ENCODE data around the gene P4HA3.

P4HA3 gene

DNA sequence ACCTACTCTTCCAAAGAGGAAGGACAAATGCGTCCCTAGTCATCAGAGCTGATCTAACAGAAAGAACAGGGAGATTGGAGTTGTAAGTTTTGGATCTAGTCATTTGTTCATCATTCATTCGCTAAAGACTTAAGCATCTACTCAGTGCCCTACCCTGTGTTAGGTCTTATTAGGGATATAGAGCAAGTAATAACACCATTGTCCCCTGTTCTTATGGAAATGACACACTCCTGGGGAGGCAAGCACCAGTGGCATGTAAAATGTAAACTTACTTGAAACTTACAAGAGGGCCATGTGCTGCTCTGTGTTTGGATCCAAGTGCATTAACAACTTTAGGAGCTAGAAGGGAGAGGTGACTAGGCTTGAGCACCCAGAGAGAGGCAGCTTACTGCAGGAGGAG lies 61.9 kb downstream of the P4HA3 start:
- H3K4me3 ChIP-seq (ENCODE audit: low read depth, low read length), result no peak overlapping the region
- no peak for TF ChIP-seq CTCF (IDR thresholded peaks at IDR 0.05; ENCODE audit: low read depth, low read length)

- H3K4me3 ChIP-seq (ENCODE audit: low read depth, low read length), result no peak overlapping the region
- no peak for TF ChIP-seq CTCF (IDR thresholded peaks at IDR 0.05; ENCODE audit: low read depth, low read length)
Observed at GRCh38 chr11:74248469-74248868, 63.0 kb downstream of the P4HA3 start.

DNA sequence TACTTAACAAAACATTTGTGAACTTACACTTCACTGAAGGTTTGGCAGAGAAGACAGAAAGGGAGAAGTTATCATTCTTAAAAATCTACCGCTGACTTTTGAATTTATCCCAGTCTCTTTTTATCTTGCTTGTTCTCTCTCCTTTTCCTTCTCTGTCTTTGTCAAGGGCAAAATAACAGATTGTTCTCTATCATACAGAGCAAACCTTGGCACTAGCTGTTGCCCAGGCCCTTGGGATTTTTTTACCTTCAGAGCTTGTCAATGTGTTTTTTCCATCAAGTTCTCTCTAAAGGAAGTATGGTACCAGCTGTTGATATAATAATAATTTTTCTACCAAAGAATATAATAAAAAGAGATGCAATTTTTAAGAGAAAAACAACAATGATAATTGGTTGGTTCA lies 73.2 kb downstream of the P4HA3 start:
- no peak for TF ChIP-seq CTCF (IDR thresholded peaks at IDR 0.05; ENCODE audit: low read depth, low read length)
- H3K4me3 ChIP-seq (ENCODE audit: low read depth, low read length), result no peak overlapping the region

DNA sequence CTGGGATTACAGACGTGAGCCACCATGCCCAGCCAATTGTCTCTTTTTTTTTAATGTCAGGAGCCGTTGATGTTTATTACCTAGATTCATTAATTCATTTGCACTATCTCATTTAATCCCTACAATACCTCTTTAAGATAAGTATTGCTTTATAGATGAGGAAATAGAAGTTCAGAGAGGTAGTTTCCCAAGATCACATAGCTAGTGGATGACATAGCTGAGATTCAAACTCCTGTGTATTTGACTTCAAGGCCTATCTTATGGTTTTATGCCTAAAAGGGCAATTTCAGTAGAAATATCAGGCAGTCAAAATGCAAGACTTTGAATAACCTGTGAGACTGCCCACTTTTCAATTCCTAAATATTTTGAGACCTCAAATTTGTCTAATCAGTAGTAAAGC lies 73.9 kb downstream of the P4HA3 start:
- no peak for TF ChIP-seq CTCF (IDR thresholded peaks at IDR 0.05; ENCODE audit: low read depth, low read length)
- H3K4me3 ChIP-seq (ENCODE audit: low read depth, low read length), result no peak overlapping the region

- no peak for TF ChIP-seq CTCF (IDR thresholded peaks at IDR 0.05; ENCODE audit: low read depth, low read length)
- no peak overlapping the region for H3K4me3 ChIP-seq (ENCODE audit: low read depth, low read length)
Observed at GRCh38 chr11:74235121-74235520, 76.3 kb downstream of the P4HA3 start.

DNA sequence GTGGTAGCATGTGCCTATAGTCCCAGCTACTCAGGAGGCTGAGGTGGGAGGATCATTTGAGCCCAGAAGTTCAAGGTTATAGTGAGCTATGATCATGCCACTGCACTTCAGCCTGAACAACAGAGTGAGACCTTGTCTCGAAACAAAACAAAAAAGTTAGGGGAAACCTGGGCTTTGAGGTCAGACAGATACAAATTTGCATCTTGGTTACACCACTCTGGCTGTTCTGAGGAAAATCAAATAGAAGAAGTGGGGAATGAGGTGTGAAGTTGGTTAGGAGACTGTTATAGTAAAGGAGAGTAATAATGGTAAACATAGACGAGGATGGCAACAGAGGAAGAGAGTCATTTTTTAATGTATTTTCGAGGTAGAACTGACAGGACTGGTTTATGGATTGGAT lies 77.8 kb downstream of the P4HA3 start:
- TF ChIP-seq CTCF (IDR thresholded peaks at IDR 0.05; ENCODE audit: low read depth, low read length), result no peak
- no peak overlapping the region for H3K4me3 ChIP-seq (ENCODE audit: low read depth, low read length)

- no peak overlapping the region for H3K4me3 ChIP-seq (ENCODE audit: low read depth, low read length)
- no peak for TF ChIP-seq CTCF (IDR thresholded peaks at IDR 0.05; ENCODE audit: low read depth, low read length)
Observed at GRCh38 chr11:74232311-74232950, 79.0 kb downstream of the P4HA3 start.
